ENCODE results near the gene FXN.
"Not testable (repeated sequence)": the region's sequence is repeated elsewhere in the genome, so short reads cannot be mapped to it uniquely, and the experiment has no call there.

FXN gene

DNA sequence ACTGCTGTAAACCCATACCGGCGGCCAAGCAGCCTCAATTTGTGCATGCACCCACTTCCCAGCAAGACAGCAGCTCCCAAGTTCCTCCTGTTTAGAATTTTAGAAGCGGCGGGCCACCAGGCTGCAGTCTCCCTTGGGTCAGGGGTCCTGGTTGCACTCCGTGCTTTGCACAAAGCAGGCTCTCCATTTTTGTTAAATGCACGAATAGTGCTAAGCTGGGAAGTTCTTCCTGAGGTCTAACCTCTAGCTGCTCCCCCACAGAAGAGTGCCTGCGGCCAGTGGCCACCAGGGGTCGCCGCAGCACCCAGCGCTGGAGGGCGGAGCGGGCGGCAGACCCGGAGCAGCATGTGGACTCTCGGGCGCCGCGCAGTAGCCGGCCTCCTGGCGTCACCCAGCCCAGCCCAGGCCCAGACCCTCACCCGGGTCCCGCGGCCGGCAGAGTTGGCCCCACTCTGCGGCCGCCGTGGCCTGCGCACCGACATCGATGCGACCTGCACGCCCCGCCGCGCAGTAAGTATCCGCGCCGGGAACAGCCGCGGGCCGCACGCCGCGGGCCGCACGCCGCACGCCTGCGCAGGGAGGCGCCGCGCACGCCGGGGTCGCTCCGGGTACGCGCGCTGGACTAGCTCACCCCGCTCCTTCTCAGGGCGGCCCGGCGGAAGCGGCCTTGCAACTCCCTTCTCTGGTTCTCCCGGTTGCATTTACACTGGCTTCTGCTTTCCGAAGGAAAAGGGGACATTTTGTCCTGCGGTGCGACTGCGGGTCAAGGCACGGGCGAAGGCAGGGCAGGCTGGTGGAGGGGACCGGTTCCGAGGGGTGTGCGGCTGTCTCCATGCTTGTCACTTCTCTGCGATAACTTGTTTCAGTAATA, at the start of gene FXN:
FXN (plus strand) TSS at position 315 of the 871 bp plus-strand sequence; CDS start at position 346, 31 bp downstream.
- peak; percentile 75 for DNase-seq (ENCODE audit: low spot score)

DNA sequence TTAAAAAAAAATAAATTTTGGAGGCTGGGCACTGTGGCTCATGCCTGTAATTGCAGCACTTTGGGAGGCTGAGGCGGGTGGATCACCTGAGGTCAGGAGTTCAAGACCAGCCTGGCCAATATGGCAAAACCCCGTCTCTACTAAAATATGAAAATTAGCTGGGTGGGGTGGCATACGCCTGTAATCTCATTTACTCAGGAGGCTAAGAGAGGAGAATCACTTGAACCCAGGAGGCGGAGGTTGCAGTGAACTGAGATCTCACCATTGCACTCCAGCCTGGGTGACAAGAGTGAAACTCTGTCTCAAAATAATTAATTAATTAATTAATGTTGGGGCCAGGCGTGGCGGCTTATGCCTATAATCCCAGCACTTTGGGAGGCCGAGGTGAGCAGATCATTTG, 48.6 kb upstream of the FXN start:
- DNase-seq (ENCODE audit: low spot score) = not testable (repeated sequence)

DNA sequence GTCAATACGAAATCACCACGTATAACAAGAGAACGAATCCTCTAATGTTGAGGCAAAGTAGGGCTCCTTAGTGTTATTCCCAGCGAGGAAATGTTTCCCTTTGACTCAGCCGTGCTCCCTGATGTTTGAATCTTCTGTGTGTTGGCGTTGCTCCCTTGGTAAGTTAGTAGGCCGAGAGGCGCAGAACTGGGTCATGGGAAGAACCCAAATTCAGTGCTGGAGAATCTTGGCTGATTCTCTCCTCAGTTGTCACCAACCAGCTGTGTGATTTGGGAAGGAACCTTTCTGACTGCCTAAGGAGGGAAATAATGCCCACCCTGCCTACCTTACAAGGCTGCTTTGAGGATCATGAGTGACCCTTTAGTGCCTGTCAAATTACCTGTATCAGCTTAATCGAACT, 44.1 kb upstream of the FXN start:
- no peak for DNase-seq (ENCODE audit: low spot score)

DNA sequence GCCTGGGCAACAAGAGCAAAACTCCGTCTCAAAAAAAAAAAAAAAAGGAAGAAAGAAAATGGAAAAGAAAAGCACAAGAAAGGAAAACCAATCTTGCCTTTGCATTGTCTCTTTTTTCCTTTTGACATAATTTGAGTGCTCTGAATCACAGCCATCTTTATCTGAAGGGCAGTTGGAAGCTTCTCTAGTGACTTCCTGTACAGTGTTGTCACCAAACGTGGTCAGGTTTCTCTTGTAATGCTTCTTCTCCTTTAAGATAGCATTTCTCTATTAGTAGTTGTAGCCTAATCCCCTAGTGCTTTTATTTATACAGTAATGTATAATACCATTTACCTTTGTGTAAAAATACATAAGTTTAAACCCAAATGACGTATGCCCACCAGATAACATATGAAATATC, 39.8 kb upstream of the FXN start:
- no peak for DNase-seq (ENCODE audit: low spot score)

DNA sequence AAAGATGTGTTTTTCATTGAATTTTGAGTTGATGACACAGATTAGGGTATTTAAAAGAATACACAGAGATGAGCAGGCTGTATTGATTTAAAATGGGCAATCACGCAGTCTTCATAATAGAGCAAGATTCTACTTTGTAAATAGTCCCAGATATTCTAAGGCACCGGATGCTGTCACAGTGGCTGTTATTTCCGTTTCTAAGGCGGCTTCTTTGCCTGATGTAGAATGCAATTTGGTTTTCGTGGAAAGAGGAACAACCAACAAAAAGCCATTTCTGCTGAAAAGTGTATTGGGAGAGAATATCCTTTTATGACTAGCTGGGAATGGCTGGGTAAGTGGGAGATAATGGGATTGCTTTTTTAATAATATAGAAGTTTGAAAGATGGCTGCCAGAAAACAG, 39.1 kb upstream of the FXN start:
- no peak for DNase-seq (ENCODE audit: low spot score)

DNA sequence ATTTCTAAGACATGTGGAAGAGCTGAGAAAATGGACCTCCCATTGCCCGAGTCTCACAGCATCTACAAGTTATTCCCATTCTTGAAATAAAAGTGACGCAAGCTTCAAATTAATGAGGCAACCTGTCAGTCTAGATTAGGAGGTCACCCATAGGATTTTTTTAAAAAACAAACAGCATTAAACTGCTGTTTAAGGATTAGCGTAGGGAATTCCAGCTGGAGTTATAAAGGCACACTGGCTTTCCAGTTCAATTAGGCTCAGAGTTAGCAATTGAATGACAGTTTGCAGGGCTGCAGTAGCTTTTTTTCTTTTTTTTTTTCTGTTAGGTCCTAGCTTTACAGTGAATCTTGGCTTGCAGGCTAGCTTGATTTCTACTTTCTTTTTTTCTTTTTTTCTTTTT, 37.9 kb upstream of the FXN start:
- no peak for DNase-seq (ENCODE audit: low spot score)

DNA sequence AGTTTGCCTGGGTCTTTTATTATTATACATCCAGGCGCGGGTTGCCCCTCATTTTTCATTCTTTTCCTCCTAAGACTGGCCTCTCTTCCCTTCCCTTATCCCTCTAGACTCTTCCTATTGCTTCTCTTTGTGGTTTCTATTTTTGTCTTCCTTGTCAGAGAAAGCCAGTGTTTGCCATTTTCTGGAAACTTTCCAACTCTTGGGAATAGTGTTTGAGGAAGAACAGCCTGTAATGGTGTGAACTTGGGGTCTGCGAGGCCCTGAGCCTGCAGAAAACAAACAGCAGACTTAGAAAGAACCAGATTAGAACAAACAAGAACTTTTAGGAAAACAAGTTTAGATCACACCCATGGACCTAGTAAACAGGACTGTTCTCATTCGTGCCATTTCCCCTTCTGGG, 37.2 kb upstream of the FXN start:
- DNase-seq (ENCODE audit: low spot score) = no peak

DNA sequence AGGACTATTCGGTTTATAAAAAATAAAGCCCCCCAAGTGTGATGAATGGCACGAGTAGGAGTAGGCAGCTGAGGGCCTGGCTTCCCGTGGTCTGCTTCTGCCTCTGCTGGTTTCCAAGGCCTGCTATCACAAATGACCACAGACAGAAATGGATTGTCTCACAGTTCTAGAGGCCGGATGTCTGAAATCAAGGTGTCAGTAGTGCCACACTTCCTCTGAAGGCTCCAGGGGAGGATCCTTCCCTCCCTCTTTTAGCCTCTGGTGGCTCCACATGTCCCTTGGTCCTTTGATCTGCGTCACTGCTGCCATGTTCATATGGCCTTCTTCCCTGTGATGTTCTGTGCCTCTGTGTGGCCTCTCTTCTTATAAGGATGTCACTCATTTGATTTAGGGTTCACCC, 36.7 kb upstream of the FXN start:
- DNase-seq (ENCODE audit: low spot score) = no peak

DNA sequence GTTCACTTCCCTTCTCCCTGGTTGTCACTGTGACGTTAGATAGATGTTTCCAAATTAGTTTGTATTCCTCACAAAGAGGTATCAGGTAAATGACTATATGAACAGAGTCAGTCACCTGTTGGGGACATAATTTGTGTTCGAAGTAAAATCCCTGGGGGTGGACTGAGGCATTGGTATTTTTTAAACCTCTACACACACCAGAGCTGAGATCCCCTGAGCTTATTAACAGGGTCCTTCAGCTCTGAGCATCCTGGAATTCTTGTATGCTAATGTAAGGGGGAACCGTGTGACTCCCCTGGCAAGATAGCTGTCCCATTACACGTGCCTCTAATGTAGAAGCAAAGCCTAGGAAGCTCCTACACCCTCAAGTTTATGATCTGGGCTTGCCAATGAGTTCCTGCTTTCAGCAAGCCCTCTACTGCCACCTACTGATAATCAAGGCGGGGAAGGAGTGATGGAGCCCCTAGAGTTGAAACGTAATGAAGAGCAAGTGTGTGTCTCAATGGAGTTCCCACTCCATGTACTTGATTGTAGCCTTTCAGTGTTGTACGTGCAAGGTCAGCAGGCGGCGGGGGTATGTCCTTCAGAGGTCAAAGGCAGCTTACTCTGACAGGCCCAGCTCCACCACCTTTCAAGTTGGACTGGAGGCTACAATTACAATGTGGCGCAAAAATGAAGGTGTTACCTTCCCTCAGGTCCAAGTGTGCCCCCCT, 36.0 kb upstream of the FXN start:
- DNase-seq (ENCODE audit: low spot score) = peak; percentile 81

DNA sequence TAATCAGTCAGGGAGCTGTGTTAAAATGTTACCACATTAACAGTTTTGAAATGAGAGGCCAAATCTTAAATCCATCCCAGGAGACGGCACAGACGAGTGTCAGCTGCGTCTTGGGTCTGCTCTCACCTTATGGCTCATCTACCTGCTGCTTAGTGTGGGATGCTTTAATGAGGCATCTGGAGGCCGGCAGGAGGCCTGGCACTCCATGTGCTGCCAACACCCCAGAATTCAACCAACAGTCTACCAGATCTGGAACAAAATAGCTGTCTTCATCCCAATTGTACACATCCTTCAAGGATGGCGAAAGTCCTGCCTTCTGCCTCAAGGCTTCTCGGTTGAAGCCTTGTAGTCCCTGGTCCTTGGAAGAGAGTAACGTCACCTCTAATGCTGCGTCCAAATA, 33.6 kb upstream of the FXN start:
- no peak for DNase-seq (ENCODE audit: low spot score)

DNA sequence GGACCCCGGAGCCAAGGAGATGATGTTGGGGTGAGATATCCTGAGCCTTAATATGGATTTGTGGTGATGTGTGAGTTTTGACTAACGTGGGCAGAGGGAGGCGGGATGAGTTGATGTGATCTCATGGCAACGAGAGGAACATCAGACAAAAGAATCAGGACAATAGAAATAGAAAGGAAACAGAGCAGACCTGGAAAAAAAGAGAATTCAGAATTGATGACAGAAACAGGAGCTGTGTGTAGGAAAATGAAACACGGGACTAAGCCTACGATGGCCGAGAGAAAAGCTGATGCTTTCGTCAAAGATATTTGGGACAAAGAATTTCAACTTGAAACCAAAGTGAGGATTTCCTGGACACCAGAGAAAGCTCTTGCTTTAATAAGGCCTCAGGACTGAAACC, 32.5 kb upstream of the FXN start:
- no peak for DNase-seq (ENCODE audit: low spot score)

DNA sequence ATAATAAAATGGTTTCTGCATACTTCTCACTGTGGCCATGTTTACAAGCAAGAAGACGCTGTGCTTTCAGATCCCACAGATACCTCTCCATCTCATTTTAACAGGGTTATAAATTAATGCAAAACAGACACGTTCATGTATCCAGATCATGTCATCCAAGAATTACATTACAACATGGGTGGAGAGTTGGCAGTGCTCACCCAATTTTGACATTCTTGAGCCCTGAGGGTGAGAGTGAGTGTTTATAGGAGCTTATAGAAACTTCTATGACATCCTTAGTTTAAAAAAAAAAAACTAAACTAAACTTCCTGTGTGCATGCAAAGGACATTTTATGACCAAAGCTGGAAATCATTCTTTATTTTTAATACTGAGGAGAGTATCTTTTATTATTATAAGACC, 30.7 kb upstream of the FXN start:
- DNase-seq (ENCODE audit: low spot score) = no peak

DNA sequence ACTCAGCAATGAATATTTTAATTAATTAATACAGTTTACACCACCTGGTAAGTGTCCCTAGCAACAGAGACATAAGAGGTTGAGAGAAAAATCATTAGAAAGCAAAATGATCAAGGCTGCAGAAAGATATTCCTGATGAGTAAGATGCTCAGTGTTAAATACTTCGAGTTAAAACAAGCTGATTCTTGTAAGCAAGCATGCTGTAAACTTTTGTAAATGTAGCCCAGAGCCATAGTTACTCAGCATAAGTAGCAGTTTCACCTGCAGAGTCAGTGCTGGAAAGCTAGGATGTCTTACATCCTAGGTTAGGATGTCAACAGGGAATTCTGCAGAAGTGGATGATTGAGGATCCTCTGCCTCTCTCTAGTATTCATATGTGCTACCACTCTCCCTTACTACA, 25.8 kb upstream of the FXN start:
- no peak for DNase-seq (ENCODE audit: low spot score)

DNA sequence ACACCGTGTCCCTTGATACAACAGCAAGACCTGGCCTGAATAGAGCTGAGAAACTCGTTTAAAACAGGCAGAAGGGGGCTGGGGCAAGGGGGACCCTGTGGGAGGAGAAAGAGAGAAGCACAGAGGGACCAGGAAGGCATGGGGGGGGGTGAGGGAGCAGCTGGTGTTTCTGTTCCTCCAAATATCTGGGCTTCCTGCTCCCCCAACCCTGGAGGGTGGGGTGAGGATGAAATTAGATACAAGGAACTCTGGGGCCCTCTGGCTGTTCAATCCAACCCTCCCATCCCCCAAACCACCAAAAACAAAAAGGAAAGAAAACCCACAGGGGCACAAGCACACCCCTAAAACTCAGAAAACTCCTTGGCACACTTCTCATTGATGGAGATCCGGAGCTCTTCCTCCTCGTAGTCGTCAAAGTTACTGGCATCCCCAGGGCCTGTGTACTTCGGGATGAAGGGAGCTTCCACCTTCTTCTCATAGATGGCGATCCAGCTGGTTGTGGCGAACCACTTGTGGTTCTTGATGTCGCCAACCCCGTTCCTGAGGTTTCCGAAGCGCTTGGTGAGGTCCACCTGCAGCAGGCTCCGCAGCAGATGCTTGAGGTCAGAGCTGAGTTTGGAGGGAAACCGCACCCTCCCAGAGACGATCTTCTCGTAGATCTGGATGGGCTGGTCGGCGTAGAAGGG, 22.7 kb upstream of the FXN start:
- no peak for DNase-seq (ENCODE audit: low spot score)

DNA sequence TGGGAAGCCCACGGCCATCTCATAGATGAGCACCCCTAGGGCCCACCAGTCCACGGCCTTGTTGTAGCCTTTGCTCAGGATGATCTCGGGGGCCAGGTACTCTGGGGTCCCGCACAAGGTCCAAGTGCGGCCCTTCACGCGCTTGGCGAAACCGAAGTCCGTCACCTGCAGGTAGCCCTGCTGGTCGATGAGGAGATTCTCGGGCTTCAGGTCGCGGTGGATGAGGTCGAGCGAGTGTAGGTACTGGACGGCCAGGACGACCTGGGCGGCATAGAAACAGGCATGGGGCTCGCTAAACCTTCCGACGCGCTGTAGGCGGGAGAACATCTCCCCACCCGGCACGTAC, 22.2 kb upstream of the FXN start:
- no peak for DNase-seq (ENCODE audit: low spot score)

DNA sequence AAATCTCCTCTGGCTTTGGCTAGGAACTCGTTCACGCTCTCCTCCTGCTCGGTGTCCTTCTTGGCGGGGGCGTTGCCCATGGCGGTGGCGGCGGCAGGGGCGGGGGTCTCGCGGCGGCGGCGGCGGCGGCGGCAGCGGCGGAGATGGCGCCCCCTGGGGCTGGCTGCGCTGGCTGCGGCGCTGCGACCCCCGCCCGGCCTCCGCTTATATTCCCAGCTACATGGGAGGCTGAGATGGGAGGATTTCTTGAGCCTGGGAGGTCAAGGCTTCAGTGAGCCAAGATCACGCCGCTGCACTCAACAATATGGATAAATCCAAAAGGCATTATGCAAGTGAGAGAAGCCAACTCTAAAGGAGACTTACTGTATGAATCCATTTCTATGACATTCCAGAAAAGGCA, 21.5 kb upstream of the FXN start, which contains the start of gene PRKACG:
PRKACG (minus strand) TSS at position 101 of the 400 bp plus-strand sequence; CDS start at position 80, 21 bp downstream.
- no peak for DNase-seq (ENCODE audit: low spot score)

DNA sequence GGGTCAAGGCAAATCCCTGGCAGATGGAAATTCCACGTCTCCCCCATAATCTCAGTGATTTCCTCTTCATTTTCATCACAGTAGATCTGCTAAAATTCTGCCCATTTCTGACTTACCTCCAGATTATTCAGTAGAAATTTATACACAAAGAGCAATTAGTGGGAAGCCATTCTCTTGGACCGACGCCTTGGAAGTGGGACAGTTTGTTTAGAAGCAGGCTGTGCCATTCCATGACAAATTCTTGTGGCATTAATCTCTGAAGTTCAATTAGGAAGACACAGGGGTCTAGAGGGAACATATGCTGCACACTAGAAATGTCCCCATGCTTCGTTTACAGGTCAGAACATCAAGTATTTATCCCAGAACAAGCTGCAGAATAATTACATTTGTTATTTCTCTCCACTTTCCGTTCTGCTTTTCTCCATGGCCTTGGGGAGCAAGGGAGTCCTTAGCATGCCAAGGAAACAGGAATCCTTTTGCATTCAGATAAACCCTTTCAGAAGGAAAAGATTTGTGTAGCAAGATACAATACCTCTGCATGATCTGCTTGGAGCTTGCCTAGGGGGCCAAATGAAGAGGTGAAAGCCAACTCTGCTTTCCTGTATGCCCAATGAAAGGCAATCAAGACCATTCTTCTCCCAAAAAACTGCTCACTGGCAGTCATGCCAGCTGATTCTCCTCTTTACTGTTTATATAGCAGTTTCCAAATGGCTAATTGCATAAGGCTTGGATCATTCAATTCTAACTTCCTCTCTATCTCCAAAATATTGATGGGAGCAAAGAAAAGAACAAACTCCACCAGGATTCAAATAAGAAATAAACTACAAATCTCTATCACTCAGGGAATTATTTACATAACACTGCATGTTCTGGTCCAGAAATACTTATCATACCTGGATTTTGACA, 19.1 kb upstream of the FXN start:
- no peak for DNase-seq (ENCODE audit: low spot score)

DNA sequence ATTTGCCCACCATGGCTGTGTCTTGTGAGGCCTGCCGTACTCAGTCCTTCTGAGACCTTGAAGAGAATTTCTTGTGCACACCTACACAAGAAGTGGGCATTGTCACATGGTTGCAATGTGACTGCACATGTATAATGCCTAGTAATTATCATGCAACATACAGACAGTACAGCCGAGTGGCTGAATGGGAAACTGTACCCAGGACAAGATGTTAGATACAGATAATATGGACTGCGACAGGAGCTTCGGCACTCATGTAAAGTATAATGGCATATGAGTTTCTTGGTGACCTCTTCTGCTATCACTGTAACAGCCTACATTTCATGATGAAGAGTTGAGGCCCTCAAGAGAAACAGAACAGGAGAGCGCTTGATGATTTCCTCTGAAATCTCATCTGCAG, 16.8 kb upstream of the FXN start:
- DNase-seq (ENCODE audit: low spot score) = no peak

DNA sequence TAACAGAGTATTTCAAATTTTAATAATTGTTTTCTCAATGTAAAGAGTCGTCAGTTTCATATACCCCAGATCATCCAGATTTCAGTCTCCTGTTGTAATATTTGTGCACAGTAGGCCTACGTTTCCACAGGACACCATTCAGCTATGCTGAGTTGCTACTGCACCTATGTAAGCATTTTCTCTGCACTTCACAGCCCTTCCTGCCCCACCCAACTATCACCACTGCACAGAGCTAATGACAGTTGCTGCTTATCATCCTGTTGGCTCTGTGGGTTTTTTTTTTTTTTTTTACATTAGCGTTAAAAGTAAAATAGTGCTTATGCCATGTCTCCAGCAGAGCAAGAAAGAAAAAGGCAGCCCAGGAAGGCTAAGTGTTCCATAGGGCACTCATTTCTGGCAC, 15.7 kb upstream of the FXN start:
- DNase-seq (ENCODE audit: low spot score) = no peak

DNA sequence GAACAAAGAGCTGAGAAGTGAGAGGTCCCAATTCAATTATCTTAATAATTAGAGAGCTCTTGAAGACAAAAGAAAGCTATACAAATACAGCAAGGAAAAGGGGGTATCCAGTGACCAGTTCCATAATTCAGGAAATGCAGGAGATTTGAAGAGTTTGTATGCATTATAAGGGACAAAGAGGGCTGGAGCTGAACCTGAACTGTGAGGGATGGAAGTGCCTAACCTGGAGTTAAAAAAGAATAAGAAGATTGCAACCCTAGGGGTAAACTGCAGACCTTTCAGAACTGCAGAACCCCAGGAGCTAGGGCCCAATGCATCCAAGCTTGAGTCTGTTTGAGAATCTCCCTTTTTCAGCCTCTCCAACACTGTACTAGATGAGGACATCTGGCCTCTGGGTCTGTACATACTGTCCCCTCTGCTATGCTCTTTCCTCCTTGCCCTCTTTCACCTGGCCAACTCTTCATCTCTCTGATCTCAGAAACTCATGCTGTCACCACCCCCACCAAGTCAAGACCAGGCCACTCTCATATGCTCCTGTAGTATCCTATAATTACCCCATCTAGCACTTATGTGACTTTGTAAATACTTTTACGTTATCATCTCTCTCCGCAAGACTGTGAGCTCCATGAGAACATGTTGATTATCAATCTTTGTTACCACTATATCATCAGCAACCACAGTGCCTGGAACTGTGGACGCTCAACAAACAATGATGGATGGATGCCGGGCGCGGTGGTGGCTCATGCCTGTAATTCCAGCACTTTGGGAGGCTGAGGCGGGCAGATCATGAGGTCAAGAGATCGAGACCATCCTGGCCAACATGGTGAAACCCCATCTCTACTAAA, 15.0 kb upstream of the FXN start:
- no peak for DNase-seq (ENCODE audit: low spot score)

DNA sequence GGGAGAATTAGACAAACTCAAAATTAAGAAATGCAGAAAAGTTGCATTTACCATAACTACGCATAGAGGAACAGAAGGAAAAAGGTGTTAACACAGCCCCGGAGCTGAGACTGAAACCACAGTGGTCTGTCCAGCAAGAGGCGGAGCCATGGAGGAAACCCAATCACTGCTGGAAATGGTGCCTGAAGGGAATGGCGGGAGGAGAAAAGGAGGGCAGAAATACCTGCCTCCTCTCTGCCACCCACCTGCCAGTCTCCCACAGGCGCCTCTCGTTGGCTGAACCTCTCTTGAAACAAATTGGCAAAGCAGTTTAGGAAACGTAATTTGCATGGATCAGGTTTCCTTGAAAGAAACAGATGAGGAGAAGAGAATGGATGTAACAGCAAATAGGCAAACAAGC, 11.9 kb upstream of the FXN start:
- DNase-seq (ENCODE audit: low spot score) = no peak
